ENCODE data around the gene ZCCHC10. TPM values are rescaled to one million over a fixed set of nuclear protein-coding genes. Genes with fewer than 3 reads are reported as not detected.
A peak's percentile ranks its signal among the peaks of the same experiment; 100 is the strongest.
"Not testable (repeated sequence)": the region's sequence is repeated elsewhere in the genome, so short reads cannot be mapped to it uniquely, and the experiment has no call there.

The ZCCHC10 gene
- total and polyA plus RNA-seq, 4 donors, result 5.1 to 24.2 (median 9.8) TPM

DNA sequence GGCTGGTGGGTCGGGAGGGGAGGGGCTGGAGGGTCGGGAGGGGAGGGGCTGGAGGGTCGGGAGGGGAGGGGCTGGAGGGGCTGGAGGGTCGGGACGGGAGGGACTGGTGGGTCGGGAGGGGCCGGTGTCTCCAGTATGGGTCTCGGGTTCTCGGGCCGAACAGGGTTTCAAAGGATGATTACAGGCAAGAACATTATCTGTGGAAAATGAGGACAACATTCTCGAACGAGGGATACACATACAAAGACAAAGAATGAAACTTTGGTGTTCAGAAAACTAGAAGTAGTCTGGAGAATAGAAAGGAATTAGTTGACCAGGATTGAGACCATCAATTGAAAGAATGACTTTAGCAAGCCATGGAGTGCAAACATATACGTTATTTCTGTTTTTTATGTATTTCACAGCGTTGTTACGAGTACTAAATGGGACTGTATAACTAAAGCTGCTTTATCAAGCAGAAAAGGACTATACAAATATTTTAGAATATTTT is 360 bp upstream of the ZCCHC10 start:
- H3K4me1 ChIP-seq (ENCODE audit: control insufficient read depth in 4 of 4, insufficient read depth in 4 of 4, low read length in 3 of 4), result peaks cover 4 to 13% (median 11%) of the 10 kb centered on the region in 4 donors
- H3K9me3 ChIP-seq (ENCODE audit: control insufficient read depth in 4 of 4, low read length in 3 of 4), result no peaks in the 10 kb centered on the region
- H3K27ac ChIP-seq (ENCODE audit: low read depth in 1 of 2, low read length in 2 of 2), result peak overlapping the region; percentile 96 to 97
- peak overlapping the region in 1 of 2 donors; percentile 49 for H3K9ac ChIP-seq (ENCODE audit: low read depth in 1 of 2, low read length in 2 of 2)
- no peak for TF ChIP-seq TAF1 (conservative IDR thresholded peaks at IDR 0.05)
- peak overlapping the region; percentile 61 to 98 (median 86) for H3K4me3 ChIP-seq (ENCODE audit: low read depth in 1 of 3, low read length in 3 of 3)
- WGBS, result 9% methylated on average over 15 of the region's 15 CpGs
- DNase-seq (ENCODE audit: low spot score), result no peak
- H3K36me3 ChIP-seq (ENCODE audit: control insufficient read depth in 4 of 4, insufficient read depth in 3 of 4, low read depth in 1 of 4, low read length in 3 of 4), result peaks cover 0 to 2% (median 0%) of the 10 kb centered on the region in 4 donors
- no peaks in the 10 kb centered on the region for H3K27me3 ChIP-seq (ENCODE audit: control insufficient read depth in 4 of 4, insufficient read depth in 4 of 4, low read length in 3 of 4)

DNA sequence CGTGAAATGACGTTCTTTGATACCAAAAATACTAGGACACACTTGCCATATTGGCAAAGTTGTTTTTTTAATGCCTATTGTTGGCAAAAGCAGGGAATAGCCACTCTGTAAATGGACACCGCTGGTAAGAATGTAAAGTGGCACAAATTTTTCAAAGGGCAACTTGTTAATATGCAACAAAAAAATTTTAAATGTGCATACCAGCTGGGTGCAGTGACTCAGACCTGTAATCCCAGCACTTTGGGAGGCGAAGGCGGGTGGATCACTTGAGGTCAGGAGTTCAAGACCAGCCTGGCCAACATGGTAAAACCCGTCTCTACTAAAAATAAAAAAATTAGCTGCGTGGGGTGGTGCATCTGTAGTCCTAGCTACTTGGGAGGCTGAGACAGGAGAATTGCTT is 6.9 kb downstream of the ZCCHC10 start:
- not testable (repeated sequence) for H3K9ac ChIP-seq (ENCODE audit: low read depth in 1 of 2, low read length in 2 of 2); H3K27me3 ChIP-seq (ENCODE audit: control insufficient read depth in 4 of 4, insufficient read depth in 4 of 4, low read length in 3 of 4); H3K4me3 ChIP-seq (ENCODE audit: low read depth in 1 of 3, low read length in 3 of 3); H3K27ac ChIP-seq (ENCODE audit: low read depth in 1 of 2, low read length in 2 of 2); H3K4me1 ChIP-seq (ENCODE audit: control insufficient read depth in 4 of 4, insufficient read depth in 4 of 4, low read length in 3 of 4); H3K9me3 ChIP-seq (ENCODE audit: control insufficient read depth in 4 of 4, low read length in 3 of 4); H3K36me3 ChIP-seq (ENCODE audit: control insufficient read depth in 4 of 4, insufficient read depth in 3 of 4, low read depth in 1 of 4, low read length in 3 of 4); DNase-seq (ENCODE audit: low spot score)
- WGBS, result 95% methylated on average over 7 of the region's 7 CpGs

DNA sequence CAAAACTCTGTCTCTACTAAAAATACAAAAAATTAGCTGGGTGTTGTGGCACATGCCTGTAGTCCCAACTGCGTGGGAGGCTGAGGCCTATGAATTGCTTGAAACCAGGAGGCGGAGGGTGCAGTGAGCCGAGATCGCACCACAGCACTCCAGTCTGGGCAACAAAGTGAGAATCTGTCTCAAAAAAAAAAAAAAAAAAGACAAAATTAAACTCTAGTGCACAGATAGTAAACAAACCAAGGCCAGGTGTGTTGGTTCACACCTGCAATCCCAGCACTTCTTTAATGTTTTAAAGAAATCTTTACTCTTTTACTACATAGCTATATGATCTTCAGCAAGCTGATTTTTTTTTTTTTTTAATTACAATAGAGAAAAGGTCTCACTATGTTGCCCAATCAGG is 8.4 kb downstream of the ZCCHC10 start:
- H3K27ac ChIP-seq (ENCODE audit: low read depth in 1 of 2, low read length in 2 of 2), result no peak overlapping the region
- TF ChIP-seq EGR1 (IDR thresholded peaks at IDR 0.05; ENCODE audit: low read depth in 2 of 2), result peak in 1 of 2 donors; percentile 59
- no peak for TF ChIP-seq TAF1 (conservative IDR thresholded peaks at IDR 0.05)
- H3K9ac ChIP-seq (ENCODE audit: low read depth in 1 of 2, low read length in 2 of 2), result no peak overlapping the region
- WGBS, result 44% methylated on average over 4 of the region's 4 CpGs
- no peaks in the 10 kb centered on the region for H3K27me3 ChIP-seq (ENCODE audit: control insufficient read depth in 4 of 4, insufficient read depth in 4 of 4, low read length in 3 of 4)
- H3K36me3 ChIP-seq (ENCODE audit: control insufficient read depth in 4 of 4, insufficient read depth in 3 of 4, low read depth in 1 of 4, low read length in 3 of 4), result peaks cover 0 to 6% (median 1%) of the 10 kb centered on the region in 4 donors
- DNase-seq (ENCODE audit: low spot score), result no peak
- H3K9me3 ChIP-seq (ENCODE audit: control insufficient read depth in 4 of 4, low read length in 3 of 4), result no peaks in the 10 kb centered on the region
- no peak overlapping the region for H3K4me3 ChIP-seq (ENCODE audit: low read depth in 1 of 3, low read length in 3 of 3)
- peaks cover 0 to 8% (median 5%) of the 10 kb centered on the region in 4 donors for H3K4me1 ChIP-seq (ENCODE audit: control insufficient read depth in 4 of 4, insufficient read depth in 4 of 4, low read length in 3 of 4)

DNA sequence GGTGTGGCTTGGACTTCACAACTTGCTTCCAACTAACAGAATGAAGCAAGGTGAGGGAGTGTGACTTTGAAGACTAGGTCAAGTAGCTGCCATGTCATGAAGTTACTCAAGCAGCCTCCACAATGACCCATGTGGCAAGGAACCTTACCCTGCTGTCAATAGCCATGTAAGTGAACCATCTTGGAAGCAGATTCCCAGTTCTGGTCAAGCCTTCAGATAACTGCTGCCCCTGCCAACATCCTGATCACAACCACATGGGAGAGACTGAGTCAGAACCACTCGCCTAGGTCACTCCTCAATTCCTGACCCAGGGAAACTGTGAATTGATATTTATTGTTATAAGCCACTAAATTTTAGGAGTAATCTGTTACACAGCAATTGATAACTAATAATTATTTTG is 10.9 kb downstream of the ZCCHC10 start:
- TF ChIP-seq TAF1 (conservative IDR thresholded peaks at IDR 0.05) (no peak), YY1 (IDR thresholded peaks at IDR 0.05) (no peak), HNF4G (IDR thresholded peaks at IDR 0.05) (no peak), RXRA (IDR thresholded peaks at IDR 0.05) (no peak), HNF4A (conservative IDR thresholded peaks at IDR 0.05) (no peak), SP1 (IDR thresholded peaks at IDR 0.05) (no peak), RAD21 (IDR thresholded peaks at IDR 0.05) (no peak), GABPA (IDR thresholded peaks at IDR 0.05 in 1 of 2, conservative IDR thresholded peaks at IDR 0.05 in 1 of 2) (no peak), JUND (IDR thresholded peaks at IDR 0.05) (no peak), NR2F2 (IDR thresholded peaks at IDR 0.05) (no peak), EGR1 (IDR thresholded peaks at IDR 0.05; ENCODE audit: low read depth in 2 of 2) (no peak), FOXA1 (IDR thresholded peaks at IDR 0.05) (no peak), FOXA2 (IDR thresholded peaks at IDR 0.05) (no peak)
- TF ChIP-seq, protein P1, sequence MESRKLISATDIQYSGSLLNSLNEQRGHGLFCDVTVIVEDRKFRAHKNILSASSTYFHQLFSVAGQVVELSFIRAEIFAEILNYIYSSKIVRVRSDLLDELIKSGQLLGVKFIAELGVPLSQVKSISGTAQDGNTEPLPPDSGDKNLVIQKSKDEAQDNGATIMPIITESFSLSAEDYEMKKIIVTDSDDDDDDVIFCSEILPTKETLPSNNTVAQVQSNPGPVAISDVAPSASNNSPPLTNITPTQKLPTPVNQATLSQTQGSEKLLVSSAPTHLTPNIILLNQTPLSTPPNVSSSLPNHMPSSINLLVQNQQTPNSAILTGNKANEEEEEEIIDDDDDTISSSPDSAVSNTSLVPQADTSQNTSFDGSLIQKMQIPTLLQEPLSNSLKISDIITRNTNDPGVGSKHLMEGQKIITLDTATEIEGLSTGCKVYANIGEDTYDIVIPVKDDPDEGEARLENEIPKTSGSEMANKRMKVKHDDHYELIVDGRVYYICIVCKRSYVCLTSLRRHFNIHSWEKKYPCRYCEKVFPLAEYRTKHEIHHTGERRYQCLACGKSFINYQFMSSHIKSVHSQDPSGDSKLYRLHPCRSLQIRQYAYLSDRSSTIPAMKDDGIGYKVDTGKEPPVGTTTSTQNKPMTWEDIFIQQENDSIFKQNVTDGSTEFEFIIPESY (IDR thresholded peaks at IDR 0.05), result no peak
- TF ChIP-seq, protein P2, sequence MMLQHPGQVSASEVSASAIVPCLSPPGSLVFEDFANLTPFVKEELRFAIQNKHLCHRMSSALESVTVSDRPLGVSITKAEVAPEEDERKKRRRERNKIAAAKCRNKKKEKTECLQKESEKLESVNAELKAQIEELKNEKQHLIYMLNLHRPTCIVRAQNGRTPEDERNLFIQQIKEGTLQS (IDR thresholded peaks at IDR 0.05), result no peak
- TF ChIP-seq, protein P3, sequence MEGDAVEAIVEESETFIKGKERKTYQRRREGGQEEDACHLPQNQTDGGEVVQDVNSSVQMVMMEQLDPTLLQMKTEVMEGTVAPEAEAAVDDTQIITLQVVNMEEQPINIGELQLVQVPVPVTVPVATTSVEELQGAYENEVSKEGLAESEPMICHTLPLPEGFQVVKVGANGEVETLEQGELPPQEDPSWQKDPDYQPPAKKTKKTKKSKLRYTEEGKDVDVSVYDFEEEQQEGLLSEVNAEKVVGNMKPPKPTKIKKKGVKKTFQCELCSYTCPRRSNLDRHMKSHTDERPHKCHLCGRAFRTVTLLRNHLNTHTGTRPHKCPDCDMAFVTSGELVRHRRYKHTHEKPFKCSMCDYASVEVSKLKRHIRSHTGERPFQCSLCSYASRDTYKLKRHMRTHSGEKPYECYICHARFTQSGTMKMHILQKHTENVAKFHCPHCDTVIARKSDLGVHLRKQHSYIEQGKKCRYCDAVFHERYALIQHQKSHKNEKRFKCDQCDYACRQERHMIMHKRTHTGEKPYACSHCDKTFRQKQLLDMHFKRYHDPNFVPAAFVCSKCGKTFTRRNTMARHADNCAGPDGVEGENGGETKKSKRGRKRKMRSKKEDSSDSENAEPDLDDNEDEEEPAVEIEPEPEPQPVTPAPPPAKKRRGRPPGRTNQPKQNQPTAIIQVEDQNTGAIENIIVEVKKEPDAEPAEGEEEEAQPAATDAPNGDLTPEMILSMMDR (IDR thresholded peaks at IDR 0.05; ENCODE audit: low read depth, low read length, missing input control), result no peak
- TF ChIP-seq, protein P4, sequence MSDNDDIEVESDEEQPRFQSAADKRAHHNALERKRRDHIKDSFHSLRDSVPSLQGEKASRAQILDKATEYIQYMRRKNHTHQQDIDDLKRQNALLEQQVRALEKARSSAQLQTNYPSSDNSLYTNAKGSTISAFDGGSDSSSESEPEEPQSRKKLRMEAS (IDR thresholded peaks at IDR 0.05), result no peak
- DNase-seq (ENCODE audit: low spot score), result no peak
- no peak overlapping the region for H3K27ac ChIP-seq (ENCODE audit: low read depth in 1 of 2, low read length in 2 of 2)
- no peaks in the 10 kb centered on the region for H3K27me3 ChIP-seq (ENCODE audit: control insufficient read depth in 4 of 4, insufficient read depth in 4 of 4, low read length in 3 of 4)
- H3K4me3 ChIP-seq (ENCODE audit: low read depth in 1 of 3, low read length in 3 of 3), result no peak overlapping the region
- no peaks in the 10 kb centered on the region for H3K9me3 ChIP-seq (ENCODE audit: control insufficient read depth in 4 of 4, low read length in 3 of 4)
- WGBS, result 100% methylated on average over 1 of the region's 1 CpG
- H3K4me1 ChIP-seq (ENCODE audit: control insufficient read depth in 4 of 4, insufficient read depth in 4 of 4, low read length in 3 of 4), result peaks cover 0 to 8% (median 5%) of the 10 kb centered on the region in 4 donors
- peaks cover 0 to 6% (median 0%) of the 10 kb centered on the region in 4 donors for H3K36me3 ChIP-seq (ENCODE audit: control insufficient read depth in 4 of 4, insufficient read depth in 3 of 4, low read depth in 1 of 4, low read length in 3 of 4)
- no peak overlapping the region for H3K9ac ChIP-seq (ENCODE audit: low read depth in 1 of 2, low read length in 2 of 2)

DNA sequence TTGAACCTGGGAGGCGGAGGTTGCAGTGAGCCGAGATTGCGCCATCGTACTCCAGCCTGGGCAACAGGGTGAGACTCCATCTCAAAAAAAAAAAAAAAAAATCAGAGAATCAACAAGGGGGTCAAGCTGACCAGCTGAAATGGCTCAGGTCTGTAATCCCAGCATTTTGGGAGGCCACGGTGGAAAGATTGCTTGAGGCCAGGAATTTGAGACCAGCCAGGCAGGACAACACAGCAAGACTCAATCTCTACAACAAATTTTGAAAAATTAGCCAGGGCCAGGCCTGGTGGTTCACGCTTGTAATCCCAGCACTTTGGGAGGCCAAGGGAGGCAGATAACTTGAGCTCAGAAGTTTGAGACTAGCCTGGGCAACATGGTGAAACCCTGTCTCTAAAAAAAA is 17.9 kb downstream of the ZCCHC10 start:
- not testable (repeated sequence) for DNase-seq (ENCODE audit: low spot score); H3K9ac ChIP-seq (ENCODE audit: low read depth in 1 of 2, low read length in 2 of 2); H3K36me3 ChIP-seq (ENCODE audit: control insufficient read depth in 4 of 4, insufficient read depth in 3 of 4, low read depth in 1 of 4, low read length in 3 of 4); H3K9me3 ChIP-seq (ENCODE audit: control insufficient read depth in 4 of 4, low read length in 3 of 4); H3K4me3 ChIP-seq (ENCODE audit: low read depth in 1 of 3, low read length in 3 of 3); H3K27ac ChIP-seq (ENCODE audit: low read depth in 1 of 2, low read length in 2 of 2); H3K27me3 ChIP-seq (ENCODE audit: control insufficient read depth in 4 of 4, insufficient read depth in 4 of 4, low read length in 3 of 4); H3K4me1 ChIP-seq (ENCODE audit: control insufficient read depth in 4 of 4, insufficient read depth in 4 of 4, low read length in 3 of 4)
- WGBS, result 82% methylated on average over 6 of the region's 6 CpGs

All from liver (tissue), 9 donors.